ENCODE results near the gene ALKBH4.

DNA sequence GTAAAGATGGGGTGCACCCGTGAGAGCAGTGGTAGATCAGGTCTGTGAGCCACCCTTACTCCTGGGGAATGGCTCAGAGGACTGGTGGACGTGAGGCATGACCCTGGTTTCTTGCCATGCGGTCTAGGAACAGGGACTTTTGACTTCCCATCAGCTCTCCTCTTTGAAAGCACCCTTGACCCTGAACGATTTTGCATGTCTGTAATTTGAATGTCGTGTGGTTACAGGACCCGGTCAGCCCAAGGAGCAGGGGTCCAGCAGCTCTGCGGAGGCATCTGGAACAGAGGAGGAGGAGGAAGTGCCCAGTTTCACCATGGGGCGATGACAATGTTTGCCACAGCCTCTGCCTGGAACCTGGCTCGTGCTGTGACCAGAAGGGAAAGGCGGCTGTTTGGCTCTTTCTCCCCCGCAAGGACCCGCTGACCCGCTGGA is 39.9 kb downstream of the ALKBH4 start:
- no peak for TF ChIP-seq POLR2A (IDR thresholded peaks at IDR 0.05)
- TF ChIP-seq, protein P1, sequence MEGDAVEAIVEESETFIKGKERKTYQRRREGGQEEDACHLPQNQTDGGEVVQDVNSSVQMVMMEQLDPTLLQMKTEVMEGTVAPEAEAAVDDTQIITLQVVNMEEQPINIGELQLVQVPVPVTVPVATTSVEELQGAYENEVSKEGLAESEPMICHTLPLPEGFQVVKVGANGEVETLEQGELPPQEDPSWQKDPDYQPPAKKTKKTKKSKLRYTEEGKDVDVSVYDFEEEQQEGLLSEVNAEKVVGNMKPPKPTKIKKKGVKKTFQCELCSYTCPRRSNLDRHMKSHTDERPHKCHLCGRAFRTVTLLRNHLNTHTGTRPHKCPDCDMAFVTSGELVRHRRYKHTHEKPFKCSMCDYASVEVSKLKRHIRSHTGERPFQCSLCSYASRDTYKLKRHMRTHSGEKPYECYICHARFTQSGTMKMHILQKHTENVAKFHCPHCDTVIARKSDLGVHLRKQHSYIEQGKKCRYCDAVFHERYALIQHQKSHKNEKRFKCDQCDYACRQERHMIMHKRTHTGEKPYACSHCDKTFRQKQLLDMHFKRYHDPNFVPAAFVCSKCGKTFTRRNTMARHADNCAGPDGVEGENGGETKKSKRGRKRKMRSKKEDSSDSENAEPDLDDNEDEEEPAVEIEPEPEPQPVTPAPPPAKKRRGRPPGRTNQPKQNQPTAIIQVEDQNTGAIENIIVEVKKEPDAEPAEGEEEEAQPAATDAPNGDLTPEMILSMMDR (IDR thresholded peaks at IDR 0.05), result no peak
